CD4-positive, CD25-positive, alpha-beta regulatory T cell (primary cell): ENCODE data around the gene PRELID3B. TPM values are rescaled to one million over a fixed set of nuclear protein-coding genes. Genes with fewer than 3 reads are reported as not detected.
A peak's percentile ranks its signal among the peaks of the same experiment; 100 is the strongest.

Experiments
- ATAC-seq, 2 donors: fragments of 150-1000 bp; cut with Tn5 transposase; one replicate each; pipeline ENCODE4 v1.10.0; 2021; ENCODE audit warnings: low read depth in 2 of 2, moderate number of reproducible peaks in 2 of 2, moderate library complexity in 1 of 2
- DNase-seq, 3 donors: peaks; one replicate each; pipeline versions ENCODE4 v3.0.0 to v3.0.0-alpha.2; 2012 to 2022; ENCODE audit warnings: mixed read lengths in 1 of 3
- H3K27ac ChIP-seq: one replicate; pipeline ENCODE4 v1.7.0; 2013; ENCODE audit warnings: mild to moderate bottlenecking, low read length; ENCODE audit not compliant: insufficient read depth, poor library complexity, severe bottlenecking
- H3K27me3 ChIP-seq: one replicate; pipeline ENCODE4 v1.7.0; 2013; ENCODE audit warnings: low read length; ENCODE audit not compliant: control insufficient read depth, insufficient read depth
- H3K36me3 ChIP-seq: one replicate; pipeline ENCODE4 v1.7.0; 2013; ENCODE audit warnings: mild to moderate bottlenecking, low read length, moderate library complexity; ENCODE audit not compliant: control insufficient read depth, insufficient read depth
- H3K4me1 ChIP-seq: 2 replicates; pipeline ENCODE4 v1.7.0; 2013; ENCODE audit warnings: mild to moderate bottlenecking, low read length; ENCODE audit not compliant: insufficient read depth, control insufficient read depth, poor library complexity, severe bottlenecking
- H3K4me3 ChIP-seq: one replicate; pipeline ENCODE4 v1.7.0; 2013; ENCODE audit warnings: low read depth, mild to moderate bottlenecking, low read length, moderate library complexity
- H3K9me3 ChIP-seq, 2 experiments: 1 replicate in 1 of 2; 2 replicates in 1 of 2; pipeline ENCODE4 v1.7.0; 2013; ENCODE audit warnings: low read length in 2 of 2, mild to moderate bottlenecking in 1 of 2, moderate library complexity in 1 of 2; ENCODE audit not compliant: control insufficient read depth in 2 of 2
- H3K27ac Mint-ChIP-seq, 3 donors: one replicate each; pipeline ENCODE4 v1.8.0; 2020 to 2022; ENCODE audit warnings: mild to moderate bottlenecking in 3 of 3, mixed read lengths in 3 of 3, moderate library complexity in 2 of 3
- H3K27me3 Mint-ChIP-seq: one replicate; pipeline ENCODE4 v1.8.0; 2022; ENCODE audit warnings: mild to moderate bottlenecking, mixed read lengths
- H3K36me3 Mint-ChIP-seq: one replicate; pipeline ENCODE4 v1.8.0; 2020; ENCODE audit warnings: mixed read lengths
- H3K4me1 Mint-ChIP-seq, 4 donors: one replicate each; pipeline ENCODE4 v1.8.0; 2020 to 2022; ENCODE audit warnings: mixed read lengths in 4 of 4, mild to moderate bottlenecking in 1 of 4
- H3K4me3 Mint-ChIP-seq, 4 donors: one replicate each; pipeline ENCODE4 v1.8.0; 2020 to 2022; ENCODE audit warnings: mild to moderate bottlenecking in 4 of 4, mixed read lengths in 4 of 4, moderate library complexity in 3 of 4
- H3K9me3 Mint-ChIP-seq, 7 donors: one replicate each; pipeline ENCODE4 v1.8.0; 2020 to 2022; ENCODE audit warnings: mixed read lengths in 7 of 7, mild to moderate bottlenecking in 3 of 7, moderate library complexity in 2 of 7
- polyA plus RNA-seq, 4 donors: library from polyadenylated mRNA; unstranded; fragments of 300-500 nt; fragmentation: Illumina TruSeq; gene quantifications; one replicate each; pipeline ENCODE4 v1.2.3, GENCODE V29; 2021
- total RNA-seq: library from RNA; stranded (reverse); gene quantifications from one replicate; pipeline ENCODE4 v1.2.3, GENCODE V29; 2022

PRELID3B gene
- total and polyA plus RNA-seq, 5 donors from 2014 or later = 33.8 to 50.4 (median 41.3) TPM

DNA sequence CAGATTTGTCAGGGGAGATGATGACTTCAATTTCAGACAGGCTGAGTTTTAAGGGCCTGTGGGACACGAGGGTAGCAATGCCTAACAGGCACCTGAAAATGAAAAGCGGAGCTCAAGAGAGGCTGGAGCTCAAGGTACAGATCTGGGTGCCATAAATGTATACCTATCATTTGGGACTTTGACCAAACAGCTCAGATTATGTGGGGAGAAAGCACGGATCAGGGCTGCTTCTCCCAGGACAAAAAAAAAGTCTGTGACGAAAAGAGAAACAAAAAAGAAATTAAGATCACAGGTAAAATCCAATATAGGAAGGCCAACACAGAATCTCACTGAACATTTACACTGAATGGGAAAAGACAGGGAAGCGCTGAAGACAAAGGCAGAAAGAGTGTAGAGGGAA, 1.9 kb downstream of the PRELID3B start:
- H3K9me3 Mint-ChIP-seq = no peaks in the 10 kb centered on the region
- peak overlapping the region; percentile 48 to 94 (median 75) for H3K27ac Mint-ChIP-seq
- H3K27me3 Mint-ChIP-seq = no peaks in the 10 kb centered on the region
- Histone ChIP-seq H3K36me3 (peaks cover 26% of the 10 kb centered on the region), H3K9me3 (no peaks in the 10 kb centered on the region), H3K4me1 (peaks cover 43% of the 10 kb centered on the region), H3K27me3 (no peaks in the 10 kb centered on the region), H3K27ac (no peak overlapping the region), H3K4me3 (peak overlapping the region; percentile 38)
- no peak for ATAC-seq
- no peak for DNase-seq
- H3K4me3 Mint-ChIP-seq = peak overlapping the region; percentile 92 to 96 (median 94)
- peaks cover 33% of the 10 kb centered on the region for H3K36me3 Mint-ChIP-seq
- H3K4me1 Mint-ChIP-seq = peaks cover 42 to 69% (median 55%) of the 10 kb centered on the region in 4 donors

DNA sequence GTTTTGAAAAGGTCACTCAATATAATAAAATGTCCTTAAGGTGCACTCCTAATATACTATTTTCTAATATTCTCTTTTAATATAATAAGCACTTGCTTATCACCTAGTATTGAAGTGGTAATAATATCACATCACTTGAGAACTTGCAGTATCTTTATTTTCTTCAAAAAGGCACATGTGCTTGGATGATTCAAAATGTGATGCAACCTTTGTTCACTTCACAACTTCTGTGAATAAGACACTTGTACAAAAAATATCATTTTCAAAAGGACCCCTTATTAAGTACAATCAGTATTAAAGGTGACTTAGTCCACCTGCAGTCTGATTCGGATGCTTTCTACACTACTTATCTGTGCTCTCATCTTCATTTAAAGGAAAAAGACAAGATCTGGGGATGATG, 3.4 kb downstream of the PRELID3B start:
- Mint-ChIP-seq H3K36me3 (peaks cover 43% of the 10 kb centered on the region), H3K9me3 (no peaks in the 10 kb centered on the region), H3K4me1 (peaks cover 44 to 68% (median 57%) of the 10 kb centered on the region in 4 donors), H3K4me3 (peak overlapping the region in 1 of 4 donors; percentile 96), H3K27ac (no peak overlapping the region), H3K27me3 (no peaks in the 10 kb centered on the region)
- DNase-seq = no peak
- no peaks in the 10 kb centered on the region for H3K27me3 ChIP-seq
- H3K36me3 ChIP-seq = peaks cover 39% of the 10 kb centered on the region
- H3K9me3 ChIP-seq = no peaks in the 10 kb centered on the region
- peak overlapping the region; percentile 38 for H3K4me3 ChIP-seq
- peaks cover 43% of the 10 kb centered on the region for H3K4me1 ChIP-seq
- H3K27ac ChIP-seq = no peak overlapping the region
- ATAC-seq = no peak

DNA sequence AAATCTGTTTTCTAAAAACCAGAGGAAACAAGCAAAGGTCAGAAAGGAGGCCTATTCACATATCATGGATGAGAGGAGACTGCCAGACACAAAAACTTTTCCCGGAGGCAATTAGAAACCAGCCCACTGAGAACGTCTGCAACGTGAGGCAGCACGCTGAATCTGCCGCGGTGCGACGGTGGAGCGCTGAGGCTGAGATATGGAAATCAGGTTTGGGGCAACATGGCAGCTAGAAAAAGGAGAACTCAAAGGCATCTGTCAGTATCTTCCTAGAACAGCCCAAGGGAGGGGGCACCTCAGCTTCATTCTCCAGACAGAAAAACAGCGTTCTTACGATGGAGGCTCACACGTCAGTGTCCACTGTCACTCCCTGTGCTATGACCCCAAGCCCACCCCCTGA, 5.2 kb downstream of the PRELID3B start:
- no peaks in the 10 kb centered on the region for H3K9me3 ChIP-seq
- Mint-ChIP-seq H3K27me3 (no peaks in the 10 kb centered on the region), H3K36me3 (peaks cover 43% of the 10 kb centered on the region), H3K4me3 (peak overlapping the region in 1 of 4 donors; percentile 27), H3K9me3 (no peaks in the 10 kb centered on the region), H3K4me1 (peaks cover 38 to 65% (median 52%) of the 10 kb centered on the region in 4 donors), H3K27ac (peak overlapping the region in 1 of 3 donors; percentile 6)
- H3K36me3 ChIP-seq = peaks cover 39% of the 10 kb centered on the region
- no peak overlapping the region for H3K4me3 ChIP-seq
- no peaks in the 10 kb centered on the region for H3K27me3 ChIP-seq
- peaks cover 41% of the 10 kb centered on the region for H3K4me1 ChIP-seq
- ATAC-seq (no peak), DNase-seq (no peak)
- H3K27ac ChIP-seq = no peak overlapping the region

DNA sequence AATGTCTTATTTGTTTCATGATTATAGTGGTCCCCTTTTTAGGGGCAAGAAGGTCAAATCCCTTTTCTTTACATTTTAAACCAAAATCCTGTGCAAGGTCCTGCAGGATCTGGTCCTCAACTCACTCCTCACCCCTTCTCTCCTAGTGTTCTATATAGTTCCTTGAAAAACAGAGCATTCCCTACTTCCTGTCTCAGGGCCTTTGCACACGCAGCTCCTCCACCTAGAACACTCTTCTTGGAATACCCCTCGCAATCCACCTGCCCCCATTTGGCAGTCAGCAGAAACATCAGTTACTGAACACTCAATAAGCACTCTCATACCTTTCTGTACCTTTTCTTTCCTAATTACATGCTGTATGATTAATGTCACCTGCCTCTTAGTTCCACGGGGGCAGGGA, 7.2 kb downstream of the PRELID3B start:
- peak overlapping the region in 2 of 4 donors; percentile 68 to 72 for H3K4me3 Mint-ChIP-seq
- ATAC-seq (no peak), DNase-seq (no peak)
- H3K27me3 Mint-ChIP-seq = no peaks in the 10 kb centered on the region
- H3K9me3 ChIP-seq = no peaks in the 10 kb centered on the region
- peak overlapping the region in 1 of 3 donors; percentile 93 for H3K27ac Mint-ChIP-seq
- H3K4me1 ChIP-seq = peaks cover 37% of the 10 kb centered on the region
- no peaks in the 10 kb centered on the region for H3K9me3 Mint-ChIP-seq
- H3K36me3 Mint-ChIP-seq = peaks cover 42% of the 10 kb centered on the region
- H3K27ac ChIP-seq = no peak overlapping the region
- H3K27me3 ChIP-seq = no peaks in the 10 kb centered on the region
- H3K4me3 ChIP-seq = no peak overlapping the region
- peaks cover 40% of the 10 kb centered on the region for H3K36me3 ChIP-seq
- H3K4me1 Mint-ChIP-seq = peaks cover 33 to 62% (median 47%) of the 10 kb centered on the region in 4 donors

DNA sequence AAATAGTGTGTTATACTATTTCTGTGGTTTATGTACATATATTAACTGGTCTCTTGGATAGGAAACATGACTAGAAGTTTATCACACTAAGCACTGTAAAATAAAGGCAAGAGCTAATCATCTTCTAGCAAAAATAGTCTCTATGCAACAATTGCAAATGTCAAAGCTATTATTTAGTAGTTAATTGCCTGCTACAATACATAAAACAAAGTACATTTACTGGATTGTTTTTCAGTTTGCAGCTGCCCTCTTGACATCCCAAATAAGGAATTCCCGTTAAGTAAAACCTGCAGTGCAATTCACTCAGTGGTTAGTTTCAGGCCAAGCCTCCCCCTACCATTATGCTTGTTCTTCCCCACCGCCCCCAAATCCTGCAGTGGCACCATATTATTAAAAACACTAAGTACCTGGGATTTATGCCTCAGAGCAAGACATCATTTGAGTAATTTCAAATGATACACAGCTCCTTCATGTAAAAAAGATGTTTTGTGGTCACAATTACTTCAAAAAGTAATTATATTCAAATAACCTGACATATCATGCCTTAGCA, 8.9 kb downstream of the PRELID3B start:
- peaks cover 45% of the 10 kb centered on the region for H3K36me3 Mint-ChIP-seq
- no peak for ATAC-seq

DNA sequence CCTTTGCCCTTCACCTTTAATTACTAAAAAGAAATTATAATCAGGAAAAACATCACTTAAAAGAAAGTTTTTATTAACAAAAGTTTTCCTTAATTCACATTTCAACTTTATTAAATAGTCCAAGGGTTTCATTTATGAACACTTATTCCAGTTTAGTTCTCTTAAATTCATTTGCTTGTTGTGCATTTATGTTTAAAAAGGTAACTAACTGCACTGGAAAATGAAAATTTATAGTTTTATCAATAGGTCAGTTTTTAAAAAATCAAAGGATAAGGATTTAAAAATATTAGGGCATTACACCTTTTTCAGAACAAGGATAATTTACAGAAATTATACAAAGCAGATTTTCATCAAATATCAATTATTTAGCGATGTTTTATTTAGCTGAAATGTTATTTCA, 9.5 kb downstream of the PRELID3B start:
- DNase-seq (no peak), ATAC-seq (no peak)
- Mint-ChIP-seq H3K4me3 (peak overlapping the region; percentile 88 to 96 (median 90)), H3K9me3 (no peaks in the 10 kb centered on the region), H3K4me1 (peaks cover 29 to 64% (median 51%) of the 10 kb centered on the region in 4 donors), H3K27me3 (no peaks in the 10 kb centered on the region), H3K36me3 (peaks cover 45% of the 10 kb centered on the region), H3K27ac (peak overlapping the region; percentile 80 to 95 (median 95))
- H3K4me1 ChIP-seq = peaks cover 44% of the 10 kb centered on the region
- H3K27ac ChIP-seq = peak overlapping the region; percentile 90
- no peaks in the 10 kb centered on the region for H3K9me3 ChIP-seq
- peaks cover 57% of the 10 kb centered on the region for H3K36me3 ChIP-seq
- peak overlapping the region; percentile 71 for H3K4me3 ChIP-seq
- H3K27me3 ChIP-seq = no peaks in the 10 kb centered on the region

More for the DNA sequence above, 8.9 kb downstream of the PRELID3B start:
- peaks cover 52% of the 10 kb centered on the region for H3K36me3 ChIP-seq
- Mint-ChIP-seq H3K9me3 (no peaks in the 10 kb centered on the region), H3K27me3 (no peaks in the 10 kb centered on the region), H3K4me3 (peak overlapping the region in 3 of 4 donors; percentile 41 to 82 (median 44)), H3K4me1 (peaks cover 28 to 61% (median 49%) of the 10 kb centered on the region in 4 donors), H3K27ac (peak overlapping the region in 1 of 3 donors; percentile 73)
- H3K4me3 ChIP-seq = no peak overlapping the region
- H3K27me3 ChIP-seq = no peaks in the 10 kb centered on the region
- H3K4me1 ChIP-seq = peaks cover 38% of the 10 kb centered on the region
- H3K27ac ChIP-seq = peak overlapping the region; percentile 90
- no peak for DNase-seq
- no peaks in the 10 kb centered on the region for H3K9me3 ChIP-seq

DNA sequence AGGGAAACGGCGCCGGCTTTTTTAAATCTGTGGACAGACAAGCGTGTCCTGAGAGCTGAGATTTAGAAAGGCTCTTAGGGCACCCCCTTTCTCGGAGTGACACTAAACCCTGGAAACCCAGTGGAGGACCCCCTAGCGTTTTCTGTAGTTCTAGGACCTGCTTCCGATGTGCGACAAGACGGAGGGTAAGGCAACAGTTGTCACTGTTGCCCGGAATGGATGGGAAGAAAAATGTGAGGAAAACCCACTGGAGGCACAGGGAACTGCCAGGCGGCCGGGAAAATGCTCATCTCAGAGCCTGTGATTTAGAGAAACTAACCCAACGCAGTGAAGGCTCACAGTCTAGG, 9.9 kb downstream of the PRELID3B start:
- Histone ChIP-seq H3K4me1 (peaks cover 47% of the 10 kb centered on the region), H3K4me3 (peak overlapping the region; percentile 71), H3K9me3 (no peaks in the 10 kb centered on the region), H3K27me3 (no peaks in the 10 kb centered on the region), H3K36me3 (peaks cover 57% of the 10 kb centered on the region), H3K27ac (peak overlapping the region; percentile 90)
- Mint-ChIP-seq H3K9me3 (no peaks in the 10 kb centered on the region), H3K27ac (peak overlapping the region; percentile 80 to 95 (median 95)), H3K36me3 (peaks cover 45% of the 10 kb centered on the region), H3K4me1 (peaks cover 25 to 64% (median 51%) of the 10 kb centered on the region in 4 donors), H3K27me3 (no peaks in the 10 kb centered on the region), H3K4me3 (peak overlapping the region; percentile 88 to 96 (median 90))
- ATAC-seq = peak in 1 of 2 donors; percentile 2
- no peak for DNase-seq
